22Rv1 (cell line): Measurements from ENCODE around the gene ZNF207.

ENCODE experiments used
- CTCF ChIP-seq: fragments of 450-650 bp; IDR thresholded peaks from 2 replicates; pipeline ENCODE4 v1.5.1; 2017; ENCODE audit warnings: mild to moderate bottlenecking
- ZFX ChIP-seq: fragments of 450-650 bp; IDR thresholded peaks from 2 replicates; pipeline ENCODE4 v1.6.1; 2017; ENCODE audit warnings: antibody characterized with exemption, borderline replicate concordance

- TF ChIP-seq CTCF = no peak
- no peak for TF ChIP-seq ZFX
Observed at GRCh38 chr17:32311028-32311536, 38.9 kb upstream of the ZNF207 start.
